Activated naive CD8-positive, alpha-beta T cell treated with anti-CD3 and anti-CD28 coated beads for 36 hours (primary cell): ENCODE measurements around the gene SAA1. TPM values are rescaled to one million over a fixed set of nuclear protein-coding genes. Genes with fewer than 3 reads are reported as not detected.
"Not testable (repeated sequence)": the region's sequence is repeated elsewhere in the genome, so short reads cannot be mapped to it uniquely, and the experiment has no call there.

Experiments used
- DNase-seq: peaks from one replicate; pipeline ENCODE4 v3.0.0; 2021
- H3K27ac Mint-ChIP-seq: one replicate; pipeline ENCODE4 v1.8.0; 2022; ENCODE audit warnings: mild to moderate bottlenecking, moderate library complexity, mixed read lengths
- H3K27me3 Mint-ChIP-seq: one replicate; pipeline ENCODE4 v1.8.0; 2022; ENCODE audit warnings: mild to moderate bottlenecking, mixed read lengths
- H3K36me3 Mint-ChIP-seq: one replicate; pipeline ENCODE4 v1.8.0; 2021; ENCODE audit warnings: mild to moderate bottlenecking, mixed read lengths
- H3K4me1 Mint-ChIP-seq: one replicate; pipeline ENCODE4 v1.8.0; 2021; ENCODE audit warnings: mixed read lengths
- H3K4me3 Mint-ChIP-seq: one replicate; pipeline ENCODE4 v1.8.0; 2022; ENCODE audit warnings: mild to moderate bottlenecking, moderate library complexity, mixed read lengths
- H3K9me3 Mint-ChIP-seq: one replicate; pipeline ENCODE4 v1.8.0; 2022; ENCODE audit warnings: mixed read lengths
- total RNA-seq, 2 experiments: library from RNA; stranded (reverse); gene quantifications; one replicate each; pipeline ENCODE4 v1.2.3, GENCODE V29; 2021

Gene SAA1
- total RNA-seq, 2 experiments from 2014 or later: not detected

GRCh38 chr11:18246379-18247190 is 19.5 kb upstream of the SAA1 start:
- not testable (repeated sequence) for H3K4me3 Mint-ChIP-seq, H3K27me3 Mint-ChIP-seq, H3K27ac Mint-ChIP-seq, H3K4me1 Mint-ChIP-seq, H3K36me3 Mint-ChIP-seq, H3K9me3 Mint-ChIP-seq
- DNase-seq: peak; percentile 5

GRCh38 chr11:18247191-18247581 is 18.9 kb upstream of the SAA1 start:
- DNase-seq, H3K27me3 Mint-ChIP-seq, H3K36me3 Mint-ChIP-seq, H3K9me3 Mint-ChIP-seq, H3K27ac Mint-ChIP-seq, H3K4me1 Mint-ChIP-seq, H3K4me3 Mint-ChIP-seq: not testable (repeated sequence)

- no peaks in the 10 kb centered on the region for H3K9me3 Mint-ChIP-seq
- H3K27ac Mint-ChIP-seq: no peak within 1 kb of the TSS
Observed at GRCh38 chr11:18248561-18248960, 17.5 kb upstream of the SAA1 start, which contains the start of gene SAA2. TSS of gene SAA2 (minus strand) at chr11:18248668. CDS start at chr11:18248011, 657 bp downstream.

GRCh38 chr11:18253233-18253632 is 12.8 kb upstream of the SAA1 start:
- no peaks in the 10 kb centered on the region for H3K9me3 Mint-ChIP-seq
- no peak for DNase-seq
- no peaks in the 10 kb centered on the region for H3K4me1 Mint-ChIP-seq
- H3K36me3 Mint-ChIP-seq: no peaks in the 10 kb centered on the region
- no peak overlapping the region for H3K27ac Mint-ChIP-seq
- no peak overlapping the region for H3K4me3 Mint-ChIP-seq
- H3K27me3 Mint-ChIP-seq: peaks cover 10% of the 10 kb centered on the region

More at GRCh38 chr11:18248561-18248960, 17.5 kb upstream of the SAA1 start, which contains the start of gene SAA2:
- no peaks in the 10 kb centered on the region for H3K27me3 Mint-ChIP-seq
- H3K4me3 Mint-ChIP-seq: no peak within 1 kb of the TSS
- DNase-seq: no peak
- H3K36me3 Mint-ChIP-seq: no peaks in the 10 kb centered on the region
- H3K4me1 Mint-ChIP-seq: peaks cover 7% of the 10 kb centered on the region

- peaks cover 10% of the 10 kb centered on the region for H3K27me3 Mint-ChIP-seq
- no peaks in the 10 kb centered on the region for H3K9me3 Mint-ChIP-seq
- no peaks in the 10 kb centered on the region for H3K4me1 Mint-ChIP-seq
- no peaks in the 10 kb centered on the region for H3K36me3 Mint-ChIP-seq
- no peak overlapping the region for H3K4me3 Mint-ChIP-seq
- H3K27ac Mint-ChIP-seq: no peak overlapping the region
- no peak for DNase-seq
Observed at GRCh38 chr11:18253778-18254338, 12.2 kb upstream of the SAA1 start.

- no peaks in the 10 kb centered on the region for H3K9me3 Mint-ChIP-seq
- no peak overlapping the region for H3K4me3 Mint-ChIP-seq
- H3K27me3 Mint-ChIP-seq: peaks cover 10% of the 10 kb centered on the region
- DNase-seq: no peak
- H3K4me1 Mint-ChIP-seq: no peaks in the 10 kb centered on the region
- no peaks in the 10 kb centered on the region for H3K36me3 Mint-ChIP-seq
- no peak overlapping the region for H3K27ac Mint-ChIP-seq
Observed at GRCh38 chr11:18254781-18255361, 11.2 kb upstream of the SAA1 start.

- no peak overlapping the region for H3K4me3 Mint-ChIP-seq
- H3K27me3 Mint-ChIP-seq: peaks cover 14% of the 10 kb centered on the region
- H3K4me1 Mint-ChIP-seq: no peaks in the 10 kb centered on the region
- H3K36me3 Mint-ChIP-seq: no peaks in the 10 kb centered on the region
- H3K9me3 Mint-ChIP-seq: no peaks in the 10 kb centered on the region
- H3K27ac Mint-ChIP-seq: no peak overlapping the region
- no peak for DNase-seq
Observed at GRCh38 chr11:18259259-18259658, 6.8 kb upstream of the SAA1 start.

GRCh38 chr11:18261721-18262120 is 4.3 kb upstream of the SAA1 start:
- Mint-ChIP-seq H3K4me3 (no peak overlapping the region), H3K27ac (no peak overlapping the region), H3K27me3 (peaks cover 5% of the 10 kb centered on the region), H3K36me3 (no peaks in the 10 kb centered on the region), H3K9me3 (no peaks in the 10 kb centered on the region), H3K4me1 (no peaks in the 10 kb centered on the region)
- no peak for DNase-seq

GRCh38 chr11:18262681-18263350 is 3.2 kb upstream of the SAA1 start:
- not testable (repeated sequence) for H3K4me1 Mint-ChIP-seq, H3K27me3 Mint-ChIP-seq, DNase-seq, H3K36me3 Mint-ChIP-seq, H3K4me3 Mint-ChIP-seq, H3K9me3 Mint-ChIP-seq, H3K27ac Mint-ChIP-seq

GRCh38 chr11:18264035-18264434 is 2.0 kb upstream of the SAA1 start:
- H3K27ac Mint-ChIP-seq: no peak overlapping the region
- H3K36me3 Mint-ChIP-seq: no peaks in the 10 kb centered on the region
- DNase-seq: no peak
- no peak overlapping the region for H3K4me3 Mint-ChIP-seq
- H3K27me3 Mint-ChIP-seq: peaks cover 5% of the 10 kb centered on the region
- no peaks in the 10 kb centered on the region for H3K4me1 Mint-ChIP-seq
- H3K9me3 Mint-ChIP-seq: no peaks in the 10 kb centered on the region

GRCh38 chr11:18264677-18265555 is 1.1 kb upstream of the SAA1 start:
- no peak for DNase-seq
- Mint-ChIP-seq H3K9me3 (no peaks in the 10 kb centered on the region), H3K4me1 (no peaks in the 10 kb centered on the region), H3K4me3 (no peak overlapping the region), H3K27me3 (peaks cover 5% of the 10 kb centered on the region), H3K36me3 (no peaks in the 10 kb centered on the region), H3K27ac (no peak overlapping the region)

- H3K27me3 Mint-ChIP-seq, H3K4me3 Mint-ChIP-seq, H3K4me1 Mint-ChIP-seq, H3K9me3 Mint-ChIP-seq, H3K27ac Mint-ChIP-seq, DNase-seq, H3K36me3 Mint-ChIP-seq: not testable (repeated sequence)
Observed at GRCh38 chr11:18267335-18268133, 1.5 kb downstream of the SAA1 start.

- not testable (repeated sequence) for H3K27me3 Mint-ChIP-seq, DNase-seq, H3K4me3 Mint-ChIP-seq, H3K27ac Mint-ChIP-seq, H3K36me3 Mint-ChIP-seq, H3K9me3 Mint-ChIP-seq, H3K4me1 Mint-ChIP-seq
Observed at GRCh38 chr11:18269252-18269651, 3.2 kb downstream of the SAA1 start.

GRCh38 chr11:18270102-18270501 is 4.0 kb downstream of the SAA1 start:
- Mint-ChIP-seq H3K9me3 (no peaks in the 10 kb centered on the region), H3K36me3 (peaks cover under 1% of the 10 kb centered on the region), H3K4me3 (no peak overlapping the region), H3K27ac (no peak overlapping the region), H3K27me3 (no peaks in the 10 kb centered on the region), H3K4me1 (no peaks in the 10 kb centered on the region)
- DNase-seq: no peak
